SIG-M5 treated with dmso at 0.1 percent for 504 hours (cell line): ENCODE measurements around the gene SMG6.
"Not testable (repeated sequence)": the region's sequence is repeated elsewhere in the genome, so short reads cannot be mapped to it uniquely, and the experiment has no call there.

ENCODE experiments used
- DNase-seq: peaks from one replicate; lab custom pipeline; 2025; ENCODE audit not compliant: unreplicated experiment; lab: John Stamatoyannopoulos, UW

SMG6 gene

GRCh38 chr17:2264067-2264860 lies 39.3 kb downstream of the SMG6 start:
- DNase-seq, result no peak

- DNase-seq, result no peak
Measured at GRCh38 chr17:2263183-2264066, 40.2 kb downstream of the SMG6 start.

DNA sequence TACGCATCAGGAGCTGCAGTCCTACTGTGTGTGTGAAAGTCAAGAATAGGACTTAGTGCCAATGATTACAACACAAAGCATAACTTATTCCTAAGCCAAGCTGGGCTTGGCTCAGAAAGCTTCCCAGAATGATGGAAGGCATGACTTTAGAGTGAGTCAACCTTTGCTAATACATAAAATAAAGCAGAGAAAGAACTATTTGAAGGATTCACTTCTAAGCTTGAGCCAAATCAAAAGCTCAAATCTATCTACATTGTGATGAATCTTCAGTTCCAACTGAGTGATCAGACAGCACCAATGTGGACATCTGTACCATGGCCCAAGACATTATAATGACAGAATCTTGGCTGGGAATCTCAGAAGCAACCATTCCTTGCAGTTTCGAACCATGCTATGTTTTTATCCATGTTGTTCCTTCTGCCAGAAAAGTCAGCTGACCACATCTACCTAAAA lies 41.4 kb downstream of the SMG6 start:
- DNase-seq, result no peak

DNA sequence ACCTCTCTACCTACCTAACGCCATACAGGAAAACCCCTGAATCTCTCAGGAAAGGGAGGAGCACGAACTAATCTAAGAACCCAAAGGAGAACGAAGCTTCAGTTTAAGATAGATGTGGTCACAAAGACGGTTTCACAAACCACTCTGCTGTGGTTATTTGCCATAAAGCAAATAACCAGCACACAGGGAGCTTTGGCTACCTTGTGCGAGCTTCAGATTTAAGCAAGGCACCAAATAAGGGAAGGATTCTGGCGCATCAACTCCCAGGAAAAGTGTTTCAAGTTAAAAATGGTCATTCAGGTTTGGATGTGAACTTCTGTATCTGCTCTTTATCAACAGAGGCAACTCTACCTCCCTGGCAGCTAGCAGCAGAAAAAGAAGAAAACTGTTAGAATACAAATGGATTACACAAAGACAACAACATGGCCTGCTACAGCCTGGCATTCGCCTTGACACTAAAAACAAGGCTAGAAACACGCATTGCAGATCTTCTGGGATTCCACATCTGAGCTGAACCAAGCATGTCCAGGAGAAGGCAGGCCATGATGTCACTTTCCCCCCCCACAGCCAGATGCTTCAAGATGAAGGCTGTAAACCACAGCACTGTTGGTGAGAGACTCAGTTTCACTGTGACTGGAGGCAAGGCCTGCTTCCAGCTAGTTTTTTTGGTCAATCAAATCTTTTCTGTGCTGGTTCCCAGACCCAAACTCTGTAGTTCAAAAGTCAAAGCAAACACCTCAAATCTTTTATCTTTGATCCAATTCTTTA lies 43.6 kb downstream of the SMG6 start:
- DNase-seq, result no peak

DNA sequence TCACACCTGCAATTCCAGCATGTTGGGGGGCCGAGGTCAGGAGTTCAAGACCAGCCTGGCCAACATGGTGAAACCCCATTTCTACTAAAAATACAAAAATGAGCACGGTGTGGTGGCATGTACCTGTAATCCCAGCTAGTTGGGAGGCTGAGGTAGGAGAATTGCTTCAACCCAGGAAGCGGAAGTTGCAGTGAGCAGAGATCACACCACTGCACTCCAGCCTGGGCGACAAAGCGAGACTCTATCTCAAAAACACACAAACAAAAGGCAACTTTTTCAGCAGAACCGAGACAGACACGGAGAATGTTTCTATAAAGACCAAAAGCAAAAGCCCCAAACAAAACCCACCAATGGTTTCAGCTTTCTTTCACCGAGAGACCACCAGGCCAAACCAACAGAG lies 44.8 kb downstream of the SMG6 start:
- DNase-seq, result not testable (repeated sequence)

DNA sequence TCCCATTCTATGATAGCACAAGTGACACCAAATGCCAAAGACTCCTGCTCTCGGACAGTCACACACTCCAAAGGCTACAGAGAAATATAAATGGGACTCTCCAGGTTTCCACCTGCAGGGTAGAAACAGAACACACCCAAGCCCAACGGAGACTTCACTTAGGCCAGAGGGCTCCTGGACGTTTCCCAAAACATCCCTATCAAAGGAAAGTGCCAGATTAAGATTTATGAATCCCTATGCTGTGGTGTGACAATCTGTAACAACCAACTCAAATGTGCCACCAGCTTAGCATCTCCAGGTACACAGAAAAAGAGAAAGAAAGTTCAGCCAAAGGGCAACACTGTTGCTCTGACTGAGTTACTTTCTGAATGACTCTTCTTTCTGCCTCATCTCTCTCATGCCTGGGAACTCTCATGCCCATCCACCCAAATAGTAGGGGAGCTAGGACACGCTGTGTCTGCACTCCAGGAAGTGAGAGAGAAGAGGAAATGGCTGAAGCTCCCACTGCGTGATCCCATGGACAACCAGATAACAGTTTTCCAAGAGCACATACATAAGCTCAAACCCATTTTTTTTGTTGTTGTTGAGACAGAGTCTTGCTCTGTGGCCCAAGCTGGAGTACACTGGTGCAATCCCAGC lies 49.7 kb downstream of the SMG6 start:
- DNase-seq, result no peak

DNA sequence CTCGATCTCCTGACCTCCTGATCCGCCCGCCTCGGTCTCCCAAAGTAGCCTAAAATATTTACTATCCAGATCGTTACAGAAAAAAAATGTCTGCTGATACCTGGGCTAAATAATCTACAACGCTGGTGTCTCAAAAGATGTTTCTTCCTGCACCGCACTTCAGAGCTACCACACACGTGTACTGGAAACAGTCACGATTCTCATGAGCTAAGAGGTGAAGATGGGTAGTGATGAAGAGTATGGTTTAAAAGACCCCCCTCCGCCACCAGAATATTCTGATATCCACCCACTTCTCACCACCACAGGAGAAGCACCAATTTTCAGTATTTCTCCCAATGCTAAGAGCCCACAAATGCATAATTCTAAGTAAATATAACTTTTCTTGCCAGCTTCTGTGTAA lies 50.2 kb downstream of the SMG6 start:
- DNase-seq, result no peak

DNA sequence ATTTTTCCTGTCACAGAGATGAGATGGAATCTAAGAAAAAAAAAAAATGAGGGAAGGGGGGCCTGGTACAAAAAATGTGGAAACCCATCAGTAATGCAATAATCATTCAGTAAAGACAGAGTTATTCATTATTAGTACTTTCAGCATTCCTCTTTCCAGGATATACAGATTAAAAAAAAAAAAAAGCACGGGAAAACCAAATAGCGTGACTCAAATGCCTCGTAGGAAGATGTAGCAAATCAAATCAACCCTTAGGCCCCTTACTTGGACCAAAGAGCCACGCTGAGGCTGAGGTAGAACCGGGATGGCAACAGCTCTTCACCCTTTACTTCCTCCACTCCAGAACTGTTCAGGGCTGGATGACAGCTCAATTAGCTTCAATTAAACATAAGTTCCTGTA lies 52.5 kb downstream of the SMG6 start:
- no peak for DNase-seq

DNA sequence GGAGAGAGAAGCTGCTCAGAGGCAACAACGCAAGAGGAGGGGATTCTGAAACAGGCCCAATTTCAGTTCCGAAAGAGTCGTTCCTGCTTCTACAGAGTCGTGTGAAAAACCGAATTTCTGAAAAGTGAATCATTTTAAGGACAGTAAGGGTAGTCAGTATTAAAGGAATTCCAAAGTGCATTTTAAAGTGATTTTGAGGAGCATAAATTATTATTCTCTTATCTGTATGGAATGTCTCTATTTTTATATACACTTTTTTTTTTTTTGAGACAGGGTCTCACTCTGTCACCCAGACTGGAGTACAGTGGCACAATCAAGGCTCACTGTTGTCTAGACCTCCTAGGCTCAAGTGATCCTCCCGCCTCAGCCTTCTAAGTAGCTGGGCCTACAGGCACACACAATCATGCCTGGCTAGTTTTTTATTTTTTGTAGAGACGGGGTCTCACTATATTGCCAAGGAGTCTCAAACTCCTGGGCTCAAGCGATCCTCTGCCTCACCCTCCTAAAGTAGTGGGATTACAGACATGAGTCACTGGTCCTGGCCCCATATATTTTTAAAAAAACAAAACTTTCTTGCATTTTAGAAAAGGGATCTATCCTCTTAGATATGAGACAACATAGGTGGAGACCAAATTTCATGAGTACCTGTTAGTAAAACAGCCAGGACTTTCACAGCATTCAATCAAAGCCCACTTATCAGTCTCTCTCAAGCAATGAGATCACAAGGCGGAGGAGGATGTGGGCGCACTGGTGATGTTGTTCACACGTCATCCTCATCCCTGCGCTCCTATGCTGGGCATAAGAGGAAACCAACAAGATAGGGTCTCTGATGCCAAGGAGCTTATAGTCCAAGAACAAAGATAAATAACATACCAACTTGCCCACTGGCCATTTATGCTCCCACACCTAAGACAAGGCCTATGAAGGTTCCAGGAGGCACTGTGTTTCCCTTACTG lies 53.2 kb downstream of the SMG6 start:
- no peak for DNase-seq

GRCh38 chr17:2247005-2247404 lies 56.6 kb downstream of the SMG6 start:
- no peak for DNase-seq

- peak; percentile 57 for DNase-seq
Measured at GRCh38 chr17:2244545-2245525, 58.8 kb downstream of the SMG6 start.

DNA sequence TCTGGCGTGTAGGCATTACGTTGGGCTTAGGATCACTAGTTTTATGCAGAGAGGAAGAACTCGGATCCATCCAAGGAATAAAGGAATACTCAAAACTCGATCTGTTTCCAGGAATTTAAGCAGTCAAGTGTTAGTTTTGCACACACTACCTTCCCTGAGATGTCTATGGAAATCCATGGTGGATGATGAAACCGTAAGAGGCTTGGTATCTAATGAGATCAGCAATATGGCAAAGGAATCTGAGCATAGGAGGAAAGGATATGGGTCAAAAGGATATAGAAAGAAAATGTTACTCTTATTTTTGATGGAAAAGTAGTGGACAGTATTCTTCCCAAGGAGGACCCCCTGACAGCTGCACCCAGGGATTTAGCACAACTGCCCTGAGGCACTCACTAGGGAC lies 59.6 kb downstream of the SMG6 start:
- DNase-seq, result no peak

GRCh38 chr17:2241823-2242222 lies 61.8 kb downstream of the SMG6 start:
- DNase-seq, result no peak

GRCh38 chr17:2240541-2240940 lies 63.0 kb downstream of the SMG6 start:
- DNase-seq, result no peak

GRCh38 chr17:2239882-2240430 lies 63.6 kb downstream of the SMG6 start:
- no peak for DNase-seq

DNA sequence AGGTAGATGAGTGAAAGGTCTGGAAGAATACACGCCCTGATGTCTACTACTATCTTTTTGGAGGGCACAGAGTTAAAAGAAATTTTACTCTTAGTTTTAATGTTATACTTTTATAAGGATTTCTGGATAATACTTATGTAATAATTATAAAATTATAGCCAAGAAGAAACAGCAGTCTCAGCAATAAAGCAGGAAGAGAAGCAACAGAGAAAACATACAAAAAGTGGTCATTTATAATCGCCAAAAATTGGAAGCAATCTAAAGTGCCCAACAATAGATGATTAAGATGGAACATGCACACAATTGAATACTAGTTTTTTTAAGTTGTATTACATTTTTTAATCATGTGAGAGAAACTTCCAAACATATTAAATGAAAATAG lies 64.4 kb downstream of the SMG6 start:
- no peak for DNase-seq

DNA sequence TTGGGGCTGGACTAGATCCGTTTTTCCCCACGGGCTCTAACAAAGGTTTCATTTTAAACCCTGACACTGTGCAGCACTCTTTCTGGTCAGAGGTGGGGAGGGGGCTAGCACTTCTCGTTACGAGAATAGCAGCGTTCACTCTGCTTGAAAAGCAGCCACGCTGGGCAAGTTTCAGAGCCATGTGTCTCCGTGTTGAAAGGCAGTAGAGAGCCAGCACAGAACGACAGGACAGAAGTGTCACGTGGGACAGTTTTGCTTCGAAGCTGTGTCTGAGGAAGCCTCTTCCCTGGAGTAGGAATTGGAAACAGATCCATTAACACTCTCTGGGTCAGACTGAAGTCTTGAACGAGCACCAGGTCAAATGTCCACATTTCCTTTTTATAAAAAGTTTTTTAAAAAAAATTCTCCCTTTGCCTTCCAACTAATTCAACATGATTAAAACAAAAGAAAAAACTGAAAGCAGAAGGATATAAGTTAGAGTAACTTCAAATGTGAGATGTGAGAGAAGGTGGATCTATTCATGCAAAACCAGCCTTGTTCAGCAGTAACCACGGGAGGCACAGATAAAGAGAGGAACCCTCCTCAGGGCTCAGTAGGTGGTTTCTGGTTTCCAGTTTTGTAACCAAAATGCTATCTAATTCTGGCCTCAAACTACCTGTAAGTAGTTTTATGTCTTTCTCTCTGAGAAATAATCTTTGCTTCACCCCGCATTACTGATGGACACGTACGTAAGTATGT lies 65.0 kb downstream of the SMG6 start:
- no peak for DNase-seq

GRCh38 chr17:2237950-2238349 lies 65.6 kb downstream of the SMG6 start:
- DNase-seq, result no peak
